HCT116 (cell line): ENCODE results near the gene IPCEF1.

Experiments used
- ATF3 ChIP-seq: IDR thresholded peaks from 2 replicates; pipeline ENCODE4 v1.6.1; 2012
- CTCF ChIP-seq, 3 experiments: fragments of 200-600 bp in 1 of 3; sonication (generic) in 1 of 3; IDR thresholded peaks in 2 of 3; conservative IDR thresholded peaks in 1 of 3; 2 replicates each; pipeline ENCODE4 v1.5.1; 2012 to 2017; ENCODE audit warnings: low read depth in 2 of 3, low read length in 2 of 3, antibody characterized with exemption in 1 of 3, borderline replicate concordance in 1 of 3, control low read depth in 1 of 3, mild to moderate bottlenecking in 1 of 3, mixed read lengths in 1 of 3, mixed run types in 1 of 3, moderate library complexity in 1 of 3; ENCODE audit not compliant: insufficient read depth in 1 of 3
- EZH2phosphoT487 ChIP-seq: fragments of 200-600 bp; IDR thresholded peaks from 2 replicates; pipeline ENCODE4 v1.6.1; 2018; ENCODE audit warnings: antibody characterized with exemption, borderline replicate concordance
- REST ChIP-seq: IDR thresholded peaks from 2 replicates; pipeline ENCODE4 v1.6.1; 2012; ENCODE audit warnings: low read depth

- TF ChIP-seq CTCF (IDR thresholded peaks at IDR 0.05 in 2 of 3, conservative IDR thresholded peaks at IDR 0.05 in 1 of 3; ENCODE audit: borderline replicate concordance in 1 of 3, insufficient read depth in 1 of 3, low read depth in 2 of 3, low read length in 2 of 3) (no peak), REST (no peak), ATF3 (no peak), EZH2phosphoT487 (no peak)
These were observed 10.8 kb downstream of the IPCEF1 start for GRCh38 chr6:154345811-154346210.
